ENCODE measurements around the gene MZF1.

MZF1 gene

DNA sequence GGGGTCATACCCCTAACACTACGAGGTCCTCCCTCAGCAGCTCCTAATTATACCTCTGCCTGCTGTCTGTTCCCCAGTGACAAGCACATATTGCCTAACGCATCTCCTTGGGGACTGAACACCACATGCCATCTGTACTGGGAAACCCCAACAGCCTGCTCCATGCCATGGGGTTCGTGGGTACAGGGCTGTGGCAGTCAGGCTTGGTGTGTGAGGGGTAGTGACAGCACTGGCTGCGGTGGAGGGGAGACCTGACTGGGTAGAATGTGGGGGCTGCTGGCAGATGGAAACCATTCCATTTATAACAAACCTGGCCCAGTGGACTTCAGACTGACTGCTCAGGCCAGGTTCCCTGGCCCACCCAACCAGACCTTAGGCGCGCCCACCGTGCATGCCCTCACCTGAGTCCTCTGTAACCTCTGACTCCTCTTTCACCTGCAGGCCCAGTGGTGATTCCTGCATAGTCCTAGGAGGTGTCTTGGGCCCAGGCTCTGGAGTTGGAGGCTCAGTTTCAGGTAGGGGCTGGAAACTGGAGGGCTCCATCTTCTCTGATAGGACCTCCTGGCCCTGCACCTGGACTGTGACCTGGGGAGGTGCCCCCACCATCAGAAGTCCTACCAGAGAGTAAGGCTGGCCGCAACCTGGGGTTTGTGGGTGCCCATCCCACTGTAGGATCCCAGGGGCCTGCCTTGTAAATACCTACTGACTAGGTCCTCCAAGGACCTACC, 3.0 kb downstream of the MZF1 start:
- no peak for DNase-seq

DNA sequence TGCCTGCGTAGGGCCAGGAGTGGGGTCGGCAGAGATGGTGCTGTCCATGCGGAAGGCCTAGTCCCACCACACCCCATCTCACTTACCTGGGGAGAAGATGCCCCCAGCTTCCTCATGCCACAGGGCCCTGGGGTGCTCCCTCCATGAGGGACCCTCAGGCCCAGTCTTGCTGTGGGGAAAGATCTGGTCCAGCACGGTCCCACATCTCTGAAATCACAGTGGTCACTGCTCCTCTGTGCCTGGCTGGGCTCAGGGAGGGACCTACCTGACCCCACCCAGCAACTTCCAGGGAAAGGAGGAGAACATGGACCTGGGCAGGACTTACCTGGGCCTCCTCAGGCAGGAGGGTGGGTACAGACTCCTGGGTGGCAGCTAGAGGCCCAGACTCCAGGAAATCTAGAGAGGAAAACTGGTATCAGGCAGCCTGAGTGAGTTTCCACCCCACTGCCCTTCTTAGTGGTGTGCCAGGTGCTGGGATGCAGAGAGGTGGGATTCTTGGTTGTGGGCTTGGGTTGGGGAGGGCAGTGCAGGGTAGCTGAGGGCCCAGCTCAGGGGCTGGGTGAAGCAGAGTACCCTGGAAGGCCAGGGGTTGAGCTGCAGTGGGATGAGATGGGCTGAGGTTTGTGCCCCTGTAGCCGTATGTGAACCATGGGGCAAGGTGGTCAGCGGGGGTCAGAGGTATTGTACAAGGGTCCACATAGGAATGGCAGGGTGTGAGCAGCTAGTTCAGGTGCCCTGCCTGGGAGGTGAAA, 3.8 kb downstream of the MZF1 start:
- no peak for DNase-seq

DNA sequence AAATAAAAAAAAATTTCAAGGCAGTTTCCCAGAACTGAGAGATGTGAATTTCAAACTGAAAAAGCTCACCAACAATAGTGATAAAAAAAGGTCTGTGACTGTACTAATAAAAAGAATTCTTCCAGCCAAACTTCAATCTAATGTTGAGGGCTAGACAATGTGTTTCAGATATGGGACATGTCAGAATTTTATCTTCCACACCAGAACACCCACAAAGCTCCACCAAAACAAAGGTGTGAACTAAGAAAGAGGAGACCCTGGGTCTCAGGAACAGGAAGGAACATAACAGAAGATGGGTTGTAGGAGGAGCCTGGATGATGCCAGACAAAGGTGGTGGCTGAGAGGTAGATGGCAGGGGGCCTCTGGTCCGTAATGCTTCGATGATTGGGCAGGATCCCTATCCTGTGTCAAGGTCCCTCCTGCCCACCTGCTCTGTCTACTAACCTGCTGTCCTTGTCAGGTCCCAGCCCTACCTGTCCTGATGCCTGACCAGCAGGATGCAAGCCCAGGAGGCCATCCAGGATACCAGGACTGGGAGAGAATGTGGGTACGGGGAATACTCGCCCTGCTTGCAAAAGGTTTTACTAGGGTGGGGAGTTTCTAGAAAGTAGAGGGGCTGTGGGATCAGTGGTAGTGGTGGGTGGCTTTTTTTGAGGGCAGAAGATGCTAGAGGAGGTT, 4.5 kb downstream of the MZF1 start:
- no peak for DNase-seq

DNA sequence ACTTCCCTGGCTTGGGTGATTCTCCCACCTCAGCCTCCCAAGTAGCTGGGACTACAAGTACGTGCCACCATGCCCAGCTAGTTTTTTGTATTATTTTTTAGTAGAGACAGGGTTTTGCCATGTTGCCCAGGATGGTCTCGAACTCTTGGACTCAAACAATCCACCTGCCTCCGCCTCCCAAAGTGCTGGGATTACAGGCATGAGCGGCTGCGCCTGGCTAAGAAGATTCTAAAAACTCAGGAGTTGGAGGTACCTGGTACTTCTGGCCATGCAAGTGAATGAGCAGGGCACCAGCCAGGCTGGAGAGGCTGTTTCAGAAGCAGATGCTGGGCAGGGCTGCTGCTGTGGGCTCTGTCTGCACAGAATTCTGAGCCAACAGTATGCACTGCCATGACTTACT, 6.1 kb downstream of the MZF1 start:
- no peak for DNase-seq

DNA sequence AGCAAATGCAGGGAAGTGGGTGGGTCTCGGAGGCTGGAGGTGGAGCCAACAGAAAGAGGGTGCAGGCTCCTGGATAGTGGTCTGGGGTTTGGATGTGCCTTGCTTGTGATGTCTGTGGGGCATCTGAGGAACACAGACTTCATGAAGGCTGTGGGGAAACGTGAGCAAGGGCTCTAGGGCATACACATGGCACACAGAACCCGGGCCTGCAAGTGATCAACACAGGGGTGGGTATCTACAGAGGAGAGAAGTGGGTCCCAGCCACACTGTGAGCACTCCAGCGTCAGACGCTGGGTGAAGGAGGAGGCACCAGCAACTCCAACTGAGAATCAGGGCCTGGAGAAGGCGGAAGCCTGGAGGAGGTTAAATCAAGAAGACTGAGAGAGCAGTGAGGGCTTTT, 9.3 kb downstream of the MZF1 start:
- no peak for DNase-seq

DNA sequence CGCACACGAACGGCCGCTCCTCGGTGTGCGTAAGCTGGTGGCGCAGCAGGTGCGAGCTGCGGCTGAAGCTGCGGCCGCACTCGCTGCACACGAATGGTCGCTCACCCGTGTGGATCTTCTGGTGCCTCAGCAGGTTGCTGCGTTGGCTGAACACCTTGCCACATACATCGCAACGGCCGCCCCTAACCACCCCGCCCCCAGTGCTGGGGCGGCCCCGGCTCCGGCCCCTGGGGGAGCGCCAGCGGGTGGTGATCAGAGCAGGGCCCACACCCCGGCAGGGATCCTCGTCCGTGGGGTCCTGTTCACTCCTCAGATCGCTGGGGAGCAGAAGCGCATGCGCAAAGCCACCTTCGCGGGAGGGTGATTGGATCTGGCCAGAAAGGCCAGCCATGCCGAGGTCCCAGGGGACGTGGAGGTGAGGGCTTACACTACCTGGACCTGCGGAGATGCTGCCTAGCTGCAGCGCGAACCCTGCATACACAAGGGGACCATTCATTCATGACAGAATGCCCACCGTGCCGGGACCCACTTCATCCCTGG, 10.0 kb downstream of the MZF1 start:
- DNase-seq, result no peak

DNA sequence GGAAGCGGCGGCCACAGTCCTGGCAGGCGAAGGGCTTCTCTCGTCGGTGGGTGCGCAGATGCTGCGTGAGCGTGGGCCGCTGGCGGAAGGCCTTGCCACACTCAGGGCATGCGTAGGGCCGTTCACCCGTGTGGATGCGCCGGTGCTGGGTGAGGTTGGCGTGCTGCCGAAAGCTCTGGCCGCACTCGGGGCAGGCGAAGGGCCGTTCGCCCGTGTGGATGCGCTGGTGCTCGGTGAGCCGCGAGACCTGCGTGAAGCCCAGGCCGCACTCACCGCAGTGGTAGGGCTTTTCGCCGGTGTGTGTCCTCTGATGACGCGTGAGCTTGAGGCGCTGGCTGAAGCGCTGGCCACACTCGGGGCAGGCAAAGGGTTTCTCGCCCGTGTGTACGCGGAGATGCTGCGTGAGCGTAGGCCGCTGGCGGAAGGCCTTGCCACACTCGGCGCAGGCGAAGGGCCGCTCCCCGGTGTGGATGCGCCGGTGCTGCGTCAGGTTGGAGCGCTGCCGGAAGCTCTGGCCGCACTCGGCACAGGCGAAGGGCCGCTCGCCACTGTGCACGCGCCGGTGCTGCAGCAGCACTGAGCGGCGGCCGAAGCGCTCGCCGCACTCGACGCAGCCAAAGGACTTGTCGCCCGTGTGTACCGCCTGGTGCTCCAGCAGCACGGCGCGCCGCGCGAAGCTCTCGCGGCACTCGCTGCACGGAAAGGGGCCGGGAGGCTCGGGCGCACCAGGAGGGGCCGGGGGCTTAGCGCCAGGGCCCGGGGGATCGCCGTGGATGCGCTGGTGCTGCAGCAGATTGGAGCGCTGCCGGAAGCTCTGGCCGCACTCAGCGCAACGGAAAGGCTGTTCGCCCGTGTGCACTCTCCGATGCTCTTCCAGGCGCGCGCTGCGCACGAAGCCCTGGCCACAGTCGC, 10.8 kb downstream of the MZF1 start:
- no peak for DNase-seq

DNA sequence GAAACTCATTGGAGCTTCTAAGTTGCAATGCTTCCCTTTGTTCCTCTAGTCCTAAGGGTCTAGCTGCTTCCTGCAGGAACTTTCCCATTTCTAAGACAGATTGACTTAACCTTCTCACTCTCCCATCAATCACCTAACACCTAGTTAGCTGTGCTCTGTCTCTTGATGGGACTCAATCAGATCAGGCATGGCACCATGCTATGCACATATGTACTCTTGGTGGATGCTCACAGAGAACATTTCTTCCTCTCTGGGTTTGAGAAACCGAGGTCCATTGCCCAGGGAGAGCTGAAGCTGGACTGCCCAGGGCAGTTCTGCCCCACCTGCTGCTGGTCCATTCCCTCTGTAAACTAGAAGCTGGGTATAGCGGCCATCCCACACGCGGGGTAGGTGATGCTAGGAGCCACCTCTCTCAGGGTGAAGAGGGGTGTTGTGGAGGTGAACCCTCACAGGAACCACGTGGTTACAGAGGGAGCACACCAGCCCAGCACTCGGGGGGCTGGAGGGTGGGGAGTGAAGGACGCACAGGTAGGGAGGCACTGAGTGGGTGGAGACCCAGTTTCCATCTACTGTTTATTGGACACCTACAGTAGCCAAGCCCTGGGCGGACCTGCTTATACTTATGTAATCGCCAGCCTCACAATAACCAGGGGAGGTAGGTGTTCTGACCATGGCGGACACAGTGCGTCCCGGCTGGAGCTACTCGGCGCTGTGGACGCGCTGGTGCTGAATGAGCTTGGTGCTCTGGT, 11.6 kb downstream of the MZF1 start:
- DNase-seq, result no peak

DNA sequence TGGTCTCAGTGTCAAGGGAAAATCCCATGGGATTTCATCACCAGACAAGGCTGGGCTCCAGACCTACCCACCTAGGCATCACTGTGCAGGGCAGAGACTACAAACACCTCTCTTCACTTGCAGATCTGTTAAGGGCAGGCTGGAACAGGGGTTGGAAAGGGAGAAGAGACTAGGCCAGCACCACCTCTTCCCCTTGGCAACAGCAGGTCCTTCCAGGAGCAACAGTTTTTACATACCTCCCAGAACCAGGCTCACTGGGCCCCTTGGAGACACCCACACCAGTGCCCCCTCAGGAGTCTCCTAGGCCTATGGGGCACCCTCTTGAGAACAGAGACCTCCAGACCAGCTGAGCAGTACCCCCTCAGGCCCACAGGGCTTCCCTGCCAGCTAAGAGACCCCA, 12.2 kb downstream of the MZF1 start:
- DNase-seq, result no peak

DNA sequence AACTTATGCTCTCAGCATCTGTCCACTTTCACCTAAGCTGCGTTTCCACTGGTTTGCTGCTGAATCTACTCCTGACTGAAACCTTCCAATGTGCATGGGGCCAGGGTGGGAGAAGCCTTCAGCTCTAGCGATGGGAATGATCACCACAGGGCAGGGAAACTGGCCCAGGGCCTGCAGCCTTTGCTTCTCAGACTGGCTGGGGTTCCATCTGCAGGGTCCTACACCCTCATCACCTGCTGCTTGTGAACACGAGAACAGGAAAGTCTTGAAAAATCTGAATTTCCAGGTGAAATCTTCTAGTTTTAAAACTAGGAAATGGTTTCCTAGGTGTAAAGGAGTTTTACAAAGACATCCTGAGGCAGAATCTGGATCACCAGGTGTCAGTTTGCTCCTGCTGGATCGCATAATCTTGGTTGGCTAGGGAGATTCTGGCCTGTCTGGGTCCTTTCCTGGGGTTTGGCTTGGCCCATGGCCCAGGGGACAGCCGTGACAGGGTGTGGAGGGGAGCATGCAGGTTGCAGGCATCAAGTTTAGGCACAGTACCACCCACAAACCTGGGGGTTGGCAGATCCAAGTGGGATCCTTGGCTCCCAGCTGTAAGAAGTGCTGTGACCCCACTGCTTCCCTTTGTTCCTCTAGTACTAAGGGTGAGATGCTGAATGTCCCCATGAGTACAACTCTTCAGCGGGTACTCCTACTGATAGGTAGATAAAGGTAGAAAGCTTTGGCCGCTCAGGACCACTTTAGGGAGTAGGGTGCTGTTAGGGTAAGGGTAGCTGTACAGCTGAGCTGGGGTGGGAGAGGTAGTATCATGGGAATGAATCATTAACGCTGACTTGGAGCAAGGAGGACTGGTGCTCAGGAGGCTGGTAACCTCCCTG, 12.9 kb downstream of the MZF1 start:
- DNase-seq, result no peak

DNA sequence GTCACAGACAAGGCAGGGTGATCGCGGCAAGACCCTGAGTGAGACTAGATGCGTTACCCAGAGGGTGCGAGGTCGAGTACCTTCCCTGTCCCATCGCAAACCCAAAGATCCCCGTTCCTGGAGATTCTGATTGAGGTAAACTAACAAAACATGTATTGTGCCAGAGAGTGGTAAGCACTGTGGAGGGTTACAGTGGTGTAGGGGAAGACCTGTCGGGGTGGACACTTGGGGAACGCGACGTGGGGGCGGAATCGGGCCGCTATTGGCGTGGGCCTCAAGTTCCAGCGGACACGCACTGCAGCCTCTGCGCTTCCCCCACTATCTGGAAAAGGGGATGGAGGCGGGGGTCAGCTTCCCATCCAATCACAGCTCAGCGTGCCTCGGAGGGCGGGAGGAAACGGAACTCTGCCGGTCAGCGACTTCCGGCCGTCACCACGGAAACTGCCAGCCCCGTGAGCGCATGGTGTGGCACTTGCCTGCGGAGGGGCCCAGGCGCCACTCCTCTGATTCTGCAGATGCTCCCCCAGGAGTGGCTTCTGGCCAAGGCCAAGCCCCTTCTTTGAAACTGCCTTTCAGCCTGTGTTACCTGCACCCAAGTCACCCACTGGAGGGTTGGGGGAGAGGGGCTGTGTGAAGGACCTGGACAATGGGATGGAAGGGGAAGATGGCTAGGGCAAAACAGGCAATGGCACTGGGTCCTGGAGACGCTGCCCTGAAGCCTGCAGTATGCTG, 13.7 kb downstream of the MZF1 start:
- no peak for DNase-seq

DNA sequence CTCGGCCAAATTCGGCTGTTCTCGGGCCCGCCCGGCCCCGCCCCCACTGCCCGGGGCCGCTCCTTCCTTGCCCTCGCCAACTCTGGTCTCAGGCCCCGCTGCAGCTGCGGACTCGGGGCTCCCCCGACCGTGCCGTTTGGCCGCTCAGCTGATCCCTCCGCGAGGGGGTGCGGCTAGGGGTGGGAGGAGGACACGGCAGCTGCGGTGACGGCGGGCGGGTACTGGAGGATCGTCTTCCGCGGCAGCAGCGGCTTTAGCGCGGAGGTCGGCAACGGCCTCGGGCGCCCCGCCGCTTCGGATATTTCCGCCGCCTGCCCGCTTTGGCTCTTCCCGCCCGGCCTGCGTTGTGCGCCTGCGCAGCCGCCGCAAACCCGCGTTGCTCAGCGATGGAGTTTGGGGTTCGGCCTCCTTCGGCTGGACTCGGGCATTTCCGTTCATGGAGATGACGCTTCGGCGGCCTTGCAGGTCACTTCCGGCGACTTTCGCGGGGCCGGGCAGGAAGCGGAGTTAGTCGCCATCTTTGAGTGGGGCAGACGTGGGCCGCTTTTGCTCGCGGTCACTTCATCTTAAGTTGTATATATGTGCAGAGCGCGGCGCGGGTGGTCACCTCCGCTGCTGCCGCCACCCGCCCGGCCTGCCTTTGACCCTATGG, 14.4 kb downstream of the MZF1 start:
- DNase-seq, result no peak

DNA sequence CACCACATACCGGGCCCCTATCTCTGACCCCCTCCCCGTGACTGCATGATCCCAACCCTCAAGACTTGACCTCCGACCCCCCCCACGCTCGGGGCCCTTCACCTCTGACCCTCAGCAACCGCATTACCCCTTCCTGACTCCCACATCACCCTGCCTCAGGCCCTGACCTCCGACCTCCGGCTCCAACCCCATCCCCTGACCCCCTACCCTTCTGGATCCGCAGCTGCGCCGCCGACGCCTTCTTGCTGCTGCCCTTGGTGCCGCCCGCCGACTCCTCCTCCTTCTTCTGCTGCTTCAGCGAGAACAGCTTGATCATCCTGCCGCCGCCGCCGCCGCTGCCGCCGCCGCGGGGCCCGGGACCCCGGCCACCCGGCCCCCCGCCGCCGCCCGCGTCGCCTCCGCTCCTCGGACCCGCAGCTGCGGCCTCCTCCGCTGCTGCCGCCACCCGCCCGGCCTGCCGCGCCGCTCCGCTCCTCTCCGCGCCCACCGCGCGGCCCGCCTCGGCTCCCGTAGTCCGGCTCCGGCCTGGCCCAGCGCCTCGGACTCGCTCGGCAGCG, 15.0 kb downstream of the MZF1 start, which contains the start of gene UBE2M:
Gene UBE2M (minus strand): TSS at position 546 of the 557 bp plus-strand sequence. CDS start 230 bp downstream, at position 316.
- DNase-seq, result no peak

DNA sequence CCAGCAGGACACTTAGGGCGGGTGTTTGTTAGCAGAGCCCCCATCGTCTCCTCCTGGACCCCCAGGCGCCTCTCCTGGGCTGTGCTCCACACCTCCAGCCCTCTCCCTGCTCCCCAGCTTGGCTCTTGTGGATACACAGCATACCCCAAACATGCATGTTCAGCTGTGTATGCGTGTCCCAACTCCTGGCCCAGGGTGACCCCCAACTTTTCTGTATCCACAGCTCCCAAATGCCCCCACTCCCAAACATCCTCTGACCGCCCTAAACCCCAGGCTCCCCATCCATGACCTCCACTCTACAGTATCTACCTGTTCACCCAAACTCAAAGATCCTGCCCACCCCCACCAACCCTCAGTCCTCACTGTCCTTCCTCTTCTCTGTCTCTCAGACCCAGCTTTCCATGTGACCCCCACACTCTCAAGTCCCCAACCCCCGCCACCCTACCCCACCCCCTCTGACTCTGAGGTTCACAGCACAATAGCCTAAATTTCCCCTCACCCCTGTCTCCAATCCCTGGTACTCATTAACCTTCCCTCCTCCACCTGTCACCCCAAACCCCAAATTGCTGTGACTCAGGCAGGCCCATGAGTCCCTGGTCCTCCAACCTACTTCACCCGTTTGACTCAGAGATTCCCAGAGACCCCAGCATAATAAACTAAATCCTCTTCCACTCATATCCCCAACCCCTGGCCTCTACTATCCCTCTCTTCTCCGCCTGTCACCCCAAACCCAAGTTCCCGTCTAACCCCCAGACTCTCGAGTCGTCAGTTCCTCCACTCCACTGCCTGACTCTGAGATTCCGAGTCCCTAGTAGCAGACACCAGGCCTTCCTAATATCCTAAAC, 15.7 kb downstream of the MZF1 start:
- no peak for DNase-seq

DNA sequence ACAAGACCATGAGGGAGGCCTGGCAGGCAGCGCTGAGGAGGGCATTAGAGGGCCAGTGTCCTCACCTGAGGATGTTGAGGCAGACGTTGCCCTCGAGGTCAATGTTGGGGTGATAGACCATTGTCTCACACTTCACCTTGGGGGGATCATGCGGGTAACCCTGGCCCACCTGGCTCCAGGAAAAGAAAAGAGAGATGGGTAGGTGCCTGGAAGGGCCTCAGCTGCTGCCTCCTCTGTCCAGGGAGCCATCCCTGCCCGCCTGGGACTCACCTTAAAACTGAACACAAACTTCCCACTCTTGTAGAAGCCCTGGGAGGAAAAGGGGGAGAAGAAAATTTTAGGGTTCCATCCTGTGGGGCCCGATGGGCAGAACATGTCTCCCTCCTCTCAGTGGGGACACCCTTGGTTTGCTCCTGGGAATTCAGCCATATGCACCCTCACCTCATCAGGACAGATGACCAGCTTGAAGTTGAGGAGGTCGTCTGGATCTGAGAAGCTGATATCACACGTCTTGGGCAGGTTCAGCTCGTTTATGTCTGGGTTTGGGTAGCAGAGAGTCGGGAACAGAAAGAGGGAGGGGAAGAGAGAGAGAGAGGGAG, 16.4 kb downstream of the MZF1 start:
- no peak for DNase-seq

DNA sequence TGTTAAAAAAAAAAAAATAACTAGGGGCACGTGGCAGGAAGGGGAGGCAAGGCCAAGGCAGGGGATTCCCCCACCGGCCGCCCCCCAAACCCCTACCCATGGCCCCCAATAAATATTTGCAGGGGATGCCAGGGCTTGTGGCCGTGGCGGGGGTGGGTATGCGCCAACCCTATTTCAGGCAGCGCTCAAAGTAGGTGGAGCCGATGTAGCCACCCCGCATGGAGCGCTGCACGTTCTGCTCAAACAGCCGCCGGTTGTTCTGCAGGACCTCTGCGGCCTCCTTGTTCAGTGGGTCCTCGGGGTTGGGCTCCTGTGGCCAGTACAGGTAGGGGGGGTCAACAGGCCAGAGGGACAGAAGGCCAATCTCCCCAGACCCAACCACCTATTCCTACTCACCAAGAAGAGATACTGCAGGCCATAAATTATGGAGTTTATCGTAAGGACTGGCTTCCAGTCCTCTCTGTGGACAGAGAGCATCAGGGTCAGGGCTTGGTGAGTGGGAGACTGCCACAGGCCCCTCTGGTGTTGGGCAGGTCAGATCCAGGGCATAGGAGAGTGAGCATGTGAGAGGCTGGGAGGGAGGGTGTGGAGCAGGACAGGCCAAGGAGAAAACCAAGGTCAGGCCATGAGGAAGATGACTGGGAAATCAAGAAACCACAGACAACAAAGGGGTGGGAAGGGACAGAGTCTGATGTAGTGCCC, 17.1 kb downstream of the MZF1 start:
- no peak for DNase-seq

DNA sequence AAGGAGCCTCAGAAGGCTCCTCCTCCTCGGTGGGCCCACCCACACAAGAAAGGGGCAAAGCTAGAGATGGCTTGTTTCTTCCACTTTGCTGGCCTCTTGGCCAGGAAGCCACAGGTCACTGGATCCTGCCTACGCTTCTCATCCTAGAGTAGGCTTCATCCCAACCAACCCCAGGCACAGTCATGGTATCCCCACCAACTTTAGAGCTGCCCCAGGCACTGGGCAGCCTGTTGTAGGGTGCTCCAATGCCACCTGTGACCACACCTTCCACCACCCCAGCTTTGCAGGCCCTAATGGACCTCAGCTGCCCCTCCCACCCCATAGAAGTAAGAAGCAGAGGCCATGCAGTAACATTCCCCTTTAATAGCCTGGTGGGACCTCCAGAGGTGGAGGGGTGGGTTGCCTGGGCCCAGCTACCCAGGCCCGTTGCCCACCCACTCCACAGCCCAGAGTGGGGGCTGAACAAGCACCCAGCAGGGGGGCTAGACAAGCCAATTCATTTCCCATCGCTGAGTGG, 17.7 kb downstream of the MZF1 start:
- no peak for DNase-seq
